ENCODE data around the gene LLCFC1. TPM values are rescaled to one million over a fixed set of nuclear protein-coding genes. Genes with fewer than 3 reads are reported as not detected.

The LLCFC1 gene
- total RNA-seq (10 to 100 TPM; 14.1 to 38.5 TPM), polyA plus RNA-seq (ENCODE audit: insufficient read depth, low read depth, low replicate concordance) (73.2 TPM)
- long read RNA-seq, donor 1: 0 reads
- long read RNA-seq, donor 2: 0 reads

GRCh38 chr7:142939226-142939910 lies at the start of gene LLCFC1:
Gene LLCFC1 (plus strand): TSS chr7:142939484. CDS start chr7:142939622, 138 bp downstream.
- Histone ChIP-seq H3K36me3 (ENCODE audit: low read depth, missing control alignments) (no peaks in the 10 kb centered on the region), H3K27me3 (no peaks in the 10 kb centered on the region), H3K4me1 (no peaks in the 10 kb centered on the region), H3K9me3 (no peaks in the 10 kb centered on the region), H3K27ac (no peak within 1 kb of the TSS), H3K4me3 (no peak within 1 kb of the TSS)
- TF ChIP-seq POLR2A (IDR thresholded peaks at IDR 0.05) (no peak), CTCF (IDR thresholded peaks at IDR 0.05) (no peak)
- intact Hi-C loops (cut with DNase I; ENCODE audit: low total_unique reads): no loop called here
- DNase-seq: no peak
- WGBS, 2 donors: 81 to 86% methylated on average over 10 of the region's 10 CpGs

- no peaks in the 10 kb centered on the region for H3K36me3 ChIP-seq (ENCODE audit: low read depth, missing control alignments)
- WGBS, 2 donors: 76 to 87% methylated on average over 3 of the region's 3 CpGs
- H3K27me3 ChIP-seq: no peaks in the 10 kb centered on the region
- DNase-seq: no peak
- H3K9me3 ChIP-seq: no peaks in the 10 kb centered on the region
- no peaks in the 10 kb centered on the region for H3K4me1 ChIP-seq
- TF ChIP-seq CTCF (IDR thresholded peaks at IDR 0.05) (no peak), POLR2A (IDR thresholded peaks at IDR 0.05) (no peak)
- H3K4me3 ChIP-seq: no peak overlapping the region
- intact Hi-C loops (cut with DNase I; ENCODE audit: low total_unique reads): no loop called here
- no peak overlapping the region for H3K27ac ChIP-seq
Measured at GRCh38 chr7:142889816-142890215, 49.5 kb upstream of the LLCFC1 start.

GRCh38 chr7:142890874-142891485 lies 48.3 kb upstream of the LLCFC1 start:
- H3K4me3 ChIP-seq: no peak overlapping the region
- H3K27ac ChIP-seq: no peak overlapping the region
- 76% methylated on average over 12 of the region's 12 CpGs for WGBS, 2 donors
- intact Hi-C loops (cut with DNase I; ENCODE audit: low total_unique reads): no loop called here
- H3K9me3 ChIP-seq: no peaks in the 10 kb centered on the region
- no peaks in the 10 kb centered on the region for H3K36me3 ChIP-seq (ENCODE audit: low read depth, missing control alignments)
- no peaks in the 10 kb centered on the region for H3K4me1 ChIP-seq
- no peak for TF ChIP-seq CTCF (IDR thresholded peaks at IDR 0.05)
- TF ChIP-seq POLR2A (IDR thresholded peaks at IDR 0.05): no peak
- DNase-seq: no peak
- H3K27me3 ChIP-seq: no peaks in the 10 kb centered on the region

GRCh38 chr7:142891490-142892082 lies 47.7 kb upstream of the LLCFC1 start:
- Histone ChIP-seq H3K4me1 (no peaks in the 10 kb centered on the region), H3K9me3 (no peaks in the 10 kb centered on the region), H3K27ac (no peak overlapping the region), H3K4me3 (no peak overlapping the region), H3K27me3 (no peaks in the 10 kb centered on the region), H3K36me3 (ENCODE audit: low read depth, missing control alignments) (no peaks in the 10 kb centered on the region)
- intact Hi-C loops (cut with DNase I; ENCODE audit: low total_unique reads): no loop called here
- DNase-seq: no peak
- TF ChIP-seq CTCF (IDR thresholded peaks at IDR 0.05) (no peak), POLR2A (IDR thresholded peaks at IDR 0.05) (no peak)
- WGBS, 2 donors: 84 to 85% methylated on average over 10 of the region's 10 CpGs

All from testis (tissue), 5 donors.